H1 (cell line): ENCODE data around the gene SESN1.

Experiments used
- EP300 ChIP-seq, 2 experiments: IDR thresholded peaks; 1 replicate in 1 of 2; 2 replicates in 1 of 2; pipeline ENCODE4 v1.6.1; 2011 to 2012; ENCODE audit warnings: low read depth in 2 of 2, low read length in 2 of 2, mild to moderate bottlenecking in 2 of 2, borderline replicate concordance in 1 of 2, inconsistent platforms in 1 of 2, moderate library complexity in 1 of 2
- EZH2 ChIP-seq: fragments of 200-600 bp; sonication (generic); IDR thresholded peaks from 2 replicates; pipeline ENCODE4 v1.7.1; 2012; ENCODE audit warnings: low read depth, mild to moderate bottlenecking, moderate library complexity, low read length, inconsistent platforms; ENCODE audit not compliant: severe bottlenecking
- GTF2F1 ChIP-seq: IDR thresholded peaks from 2 replicates; pipeline ENCODE4 v1.6.1; 2012; ENCODE audit warnings: low read depth, low read length, improper control_type of control experiment, borderline replicate concordance
- NANOG ChIP-seq: IDR thresholded peaks from 2 replicates; pipeline ENCODE4 v1.6.1; 2011; ENCODE audit warnings: low read length, low read depth, mild to moderate bottlenecking, inconsistent platforms; ENCODE audit not compliant: insufficient read depth, poor library complexity, severe bottlenecking
- POLR2A ChIP-seq, 2 experiments: IDR thresholded peaks; 1 replicate in 1 of 2; 2 replicates in 1 of 2; pipeline ENCODE4 v1.6.1; 2011; ENCODE audit warnings: low read depth in 2 of 2, low read length in 2 of 2, mild to moderate bottlenecking in 2 of 2; ENCODE audit errors: control extremely low read depth in 1 of 2
- POLR2AphosphoS5 ChIP-seq: IDR thresholded peaks from 2 replicates; pipeline ENCODE4 v1.6.1; 2011; ENCODE audit warnings: low read depth, low read length
- RAD21 ChIP-seq, 2 experiments: IDR thresholded peaks in 1 of 2; conservative IDR thresholded peaks in 1 of 2; 2 replicates each; pipeline ENCODE4 v1.6.1; 2011; ENCODE audit warnings: low read depth in 2 of 2, low read length in 2 of 2, improper control_type of control experiment in 1 of 2, inconsistent platforms in 1 of 2, mild to moderate bottlenecking in 1 of 2, moderate library complexity in 1 of 2
- RFX5 ChIP-seq: IDR thresholded peaks from 2 replicates; pipeline ENCODE4 v1.6.1; 2011; ENCODE audit warnings: low read depth, low read length, improper control_type of control experiment, borderline replicate concordance
- RNF2 ChIP-seq: fragments of 200-900, 300-1000 bp; sonication (generic); IDR thresholded peaks from 2 replicates; pipeline ENCODE4 v1.7.1; 2016; ENCODE audit warnings: borderline replicate concordance, low read depth, mild to moderate bottlenecking, antibody characterized with exemption, low read length; ENCODE audit not compliant: poor library complexity, severe bottlenecking; ENCODE audit errors: missing control alignments
- SIN3A ChIP-seq, 2 experiments: IDR thresholded peaks in 1 of 2; conservative IDR thresholded peaks in 1 of 2; 2 replicates each; pipeline ENCODE4 v1.6.1; 2011 to 2012; ENCODE audit warnings: low read length in 2 of 2, improper control_type of control experiment in 1 of 2, low read depth in 1 of 2, mild to moderate bottlenecking in 1 of 2
- SP4 ChIP-seq: IDR thresholded peaks from 2 replicates; pipeline ENCODE4 v1.6.1; 2012; ENCODE audit warnings: low read length, inconsistent platforms
- SRF ChIP-seq: IDR thresholded peaks from 2 replicates; pipeline ENCODE4 v1.6.1; 2011; ENCODE audit warnings: mild to moderate bottlenecking, low read depth, low read length, moderate library complexity
- TAF7 ChIP-seq: optimal IDR thresholded peaks from 2 replicates; pipeline ENCODE3; 2011; ENCODE audit warnings: low read depth, mild to moderate bottlenecking, inconsistent platforms, low read length, moderate library complexity, borderline replicate concordance
- TF ChIP-seq, protein P1 (sequence below), 3 experiments: IDR thresholded peaks; 1 replicate in 2 of 3; 2 replicates in 1 of 3; pipeline versions ENCODE4 v1.5.1 to v1.6.1; 2011; ENCODE audit warnings: low read length in 3 of 3, mild to moderate bottlenecking in 3 of 3, inconsistent platforms in 2 of 3, low read depth in 1 of 3, moderate library complexity in 1 of 3; ENCODE audit not compliant: insufficient read depth in 1 of 3; ENCODE audit errors: control extremely low read depth in 1 of 3

DNA sequence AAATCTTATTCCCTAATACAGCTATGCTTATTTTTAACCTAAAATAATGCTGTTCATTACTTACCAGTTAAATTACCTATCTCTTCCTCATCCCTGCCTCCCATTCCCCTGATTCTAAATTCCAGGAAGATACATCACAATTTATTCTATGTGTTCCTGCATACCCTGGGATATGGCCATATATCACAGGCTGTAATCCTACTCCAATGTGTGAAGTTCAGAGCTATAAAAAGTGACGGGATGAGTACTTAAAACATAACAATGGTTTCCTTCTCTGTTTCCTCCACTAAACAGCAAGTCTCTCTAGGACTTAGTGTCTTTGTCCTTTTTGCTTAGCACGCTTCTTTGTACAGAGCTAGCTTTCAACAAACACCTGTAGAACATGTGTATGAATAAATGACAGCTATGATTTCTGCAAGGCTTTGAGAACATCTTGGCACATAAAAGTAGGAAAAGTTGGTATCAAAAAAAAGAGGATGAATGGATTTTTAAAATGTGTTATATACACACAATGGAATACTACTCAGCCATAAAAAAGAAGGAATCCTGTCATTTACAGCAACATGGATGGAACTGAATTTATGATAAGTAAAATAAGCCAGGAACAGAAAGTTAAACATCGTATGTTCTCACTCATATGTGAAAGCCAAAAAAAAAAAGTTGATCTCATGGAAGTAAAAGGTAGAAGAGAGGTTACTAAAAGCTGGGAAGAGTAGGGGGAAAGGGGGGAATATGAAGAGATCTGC lies 45.8 kb downstream of the SESN1 start:
- TF ChIP-seq SIN3A (conservative IDR thresholded peaks at IDR 0.05 in 1 of 2, IDR thresholded peaks at IDR 0.05 in 1 of 2; ENCODE audit: low read depth in 1 of 2, low read length in 2 of 2) (no peak), POLR2AphosphoS5 (no peak), TAF7 (no peak), SRF (no peak), RNF2 (no peak), EP300 (IDR thresholded peaks at IDR 0.05; ENCODE audit: borderline replicate concordance in 1 of 2, low read depth in 2 of 2, low read length in 2 of 2) (no peak), SP4 (no peak), EZH2 (no peak), GTF2F1 (no peak), POLR2A (IDR thresholded peaks at IDR 0.05; ENCODE audit: control extremely low read depth in 1 of 2, low read depth in 2 of 2, low read length in 2 of 2) (no peak), NANOG (no peak), RFX5 (no peak), RAD21 (IDR thresholded peaks at IDR 0.05 in 1 of 2, conservative IDR thresholded peaks at IDR 0.05 in 1 of 2; ENCODE audit: low read depth in 2 of 2, low read length in 2 of 2) (no peak)
- TF ChIP-seq, protein P1, sequence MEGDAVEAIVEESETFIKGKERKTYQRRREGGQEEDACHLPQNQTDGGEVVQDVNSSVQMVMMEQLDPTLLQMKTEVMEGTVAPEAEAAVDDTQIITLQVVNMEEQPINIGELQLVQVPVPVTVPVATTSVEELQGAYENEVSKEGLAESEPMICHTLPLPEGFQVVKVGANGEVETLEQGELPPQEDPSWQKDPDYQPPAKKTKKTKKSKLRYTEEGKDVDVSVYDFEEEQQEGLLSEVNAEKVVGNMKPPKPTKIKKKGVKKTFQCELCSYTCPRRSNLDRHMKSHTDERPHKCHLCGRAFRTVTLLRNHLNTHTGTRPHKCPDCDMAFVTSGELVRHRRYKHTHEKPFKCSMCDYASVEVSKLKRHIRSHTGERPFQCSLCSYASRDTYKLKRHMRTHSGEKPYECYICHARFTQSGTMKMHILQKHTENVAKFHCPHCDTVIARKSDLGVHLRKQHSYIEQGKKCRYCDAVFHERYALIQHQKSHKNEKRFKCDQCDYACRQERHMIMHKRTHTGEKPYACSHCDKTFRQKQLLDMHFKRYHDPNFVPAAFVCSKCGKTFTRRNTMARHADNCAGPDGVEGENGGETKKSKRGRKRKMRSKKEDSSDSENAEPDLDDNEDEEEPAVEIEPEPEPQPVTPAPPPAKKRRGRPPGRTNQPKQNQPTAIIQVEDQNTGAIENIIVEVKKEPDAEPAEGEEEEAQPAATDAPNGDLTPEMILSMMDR (IDR thresholded peaks at IDR 0.05; ENCODE audit: control extremely low read depth in 1 of 3, insufficient read depth in 1 of 3, low read depth in 1 of 3, low read length in 3 of 3), result no peak
